ENCODE measurements around the gene NUP93. TPM values are rescaled to one million over a fixed set of nuclear protein-coding genes. Genes with fewer than 3 reads are reported as not detected.

Gene NUP93
- total and polyA plus RNA-seq, 7 donors, result 13.8 to 35.8 (median 21.4) TPM

DNA sequence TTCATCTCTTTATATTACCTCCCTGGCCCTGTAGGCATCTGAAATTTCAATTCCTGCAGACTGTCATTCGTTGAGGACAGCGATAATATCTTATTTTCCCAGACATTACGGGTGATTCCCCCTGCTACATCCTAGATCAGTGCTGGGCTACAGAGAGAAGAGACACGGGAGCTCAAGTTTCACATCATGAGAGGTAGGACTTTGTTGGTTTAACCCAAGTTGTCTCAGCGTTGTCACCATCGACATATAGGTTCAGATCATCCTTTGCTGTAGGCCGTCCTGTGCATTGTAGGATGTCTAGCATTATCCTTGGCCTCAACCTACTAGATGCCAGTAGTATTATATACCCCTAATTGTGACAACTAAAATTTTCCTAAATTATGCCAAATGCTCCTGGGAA is 28.4 kb upstream of the NUP93 start:
- no peaks in the 10 kb centered on the region for H3K27me3 ChIP-seq
- TF ChIP-seq POLR2A (IDR thresholded peaks at IDR 0.05), result no peak
- TF ChIP-seq EP300 (IDR thresholded peaks at IDR 0.05), result no peak
- TF ChIP-seq POLR2AphosphoS5 (IDR thresholded peaks at IDR 0.05), result no peak
- TF ChIP-seq, protein P1, sequence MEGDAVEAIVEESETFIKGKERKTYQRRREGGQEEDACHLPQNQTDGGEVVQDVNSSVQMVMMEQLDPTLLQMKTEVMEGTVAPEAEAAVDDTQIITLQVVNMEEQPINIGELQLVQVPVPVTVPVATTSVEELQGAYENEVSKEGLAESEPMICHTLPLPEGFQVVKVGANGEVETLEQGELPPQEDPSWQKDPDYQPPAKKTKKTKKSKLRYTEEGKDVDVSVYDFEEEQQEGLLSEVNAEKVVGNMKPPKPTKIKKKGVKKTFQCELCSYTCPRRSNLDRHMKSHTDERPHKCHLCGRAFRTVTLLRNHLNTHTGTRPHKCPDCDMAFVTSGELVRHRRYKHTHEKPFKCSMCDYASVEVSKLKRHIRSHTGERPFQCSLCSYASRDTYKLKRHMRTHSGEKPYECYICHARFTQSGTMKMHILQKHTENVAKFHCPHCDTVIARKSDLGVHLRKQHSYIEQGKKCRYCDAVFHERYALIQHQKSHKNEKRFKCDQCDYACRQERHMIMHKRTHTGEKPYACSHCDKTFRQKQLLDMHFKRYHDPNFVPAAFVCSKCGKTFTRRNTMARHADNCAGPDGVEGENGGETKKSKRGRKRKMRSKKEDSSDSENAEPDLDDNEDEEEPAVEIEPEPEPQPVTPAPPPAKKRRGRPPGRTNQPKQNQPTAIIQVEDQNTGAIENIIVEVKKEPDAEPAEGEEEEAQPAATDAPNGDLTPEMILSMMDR (IDR thresholded peaks at IDR 0.05), result no peak
- peaks cover 0 to 4% (median 0%) of the 10 kb centered on the region in 4 donors for H3K9me3 ChIP-seq
- no peaks in the 10 kb centered on the region for H3K36me3 ChIP-seq
- intact Hi-C loops (cut with DNase I), result loop anchor here (5.0 kb wide), 1 partner anchor 99 kb away; no protein-coding TSS in a partner anchor
- H3K27ac ChIP-seq, result no peak overlapping the region
- H3K4me3 ChIP-seq, result no peak overlapping the region
- 85 to 92% methylated on average over 7 of the region's 7 CpGs for WGBS, 2 donors
- H3K4me1 ChIP-seq, result peaks cover 0 to 3% (median 0%) of the 10 kb centered on the region in 4 donors
- no peak for DNase-seq

DNA sequence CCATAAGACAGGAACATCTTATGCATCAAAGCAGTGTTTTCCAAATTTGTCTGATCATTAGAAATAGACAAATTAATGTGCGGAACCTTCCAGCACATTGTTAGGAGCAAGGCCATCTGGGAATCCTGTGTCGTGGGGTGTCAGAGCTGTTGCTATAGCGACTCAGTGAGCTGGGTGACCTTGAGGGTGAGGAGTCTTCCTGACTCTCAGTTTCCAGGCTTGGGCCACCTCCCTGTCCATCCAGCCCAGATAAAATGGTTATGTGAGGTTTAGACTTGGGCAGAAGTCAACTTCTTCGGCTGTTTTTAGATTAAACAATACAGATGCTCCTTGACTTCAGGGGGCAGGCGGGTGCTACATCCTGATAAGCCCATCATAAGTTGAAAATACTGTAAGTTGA is 27.1 kb upstream of the NUP93 start:
- no peaks in the 10 kb centered on the region for H3K27me3 ChIP-seq
- 89 to 90% methylated on average over 5 of the region's 5 CpGs for WGBS, 2 donors
- TF ChIP-seq, protein P1 (IDR thresholded peaks at IDR 0.05), result no peak
- TF ChIP-seq POLR2AphosphoS5 (IDR thresholded peaks at IDR 0.05) (no peak), POLR2A (IDR thresholded peaks at IDR 0.05) (no peak), EP300 (IDR thresholded peaks at IDR 0.05) (no peak)
- intact Hi-C loops (cut with DNase I), result loop anchor here (1.0 to 5.0 kb wide), 4 partner anchors 29 to 190 kb away; no protein-coding TSS in a partner anchor
- peaks cover 0 to under 1% (median 0%) of the 10 kb centered on the region in 4 donors for H3K9me3 ChIP-seq
- no peak overlapping the region for H3K27ac ChIP-seq
- peaks cover 0 to 3% (median 0%) of the 10 kb centered on the region in 4 donors for H3K4me1 ChIP-seq
- H3K36me3 ChIP-seq, result no peaks in the 10 kb centered on the region
- no peak for DNase-seq
- no peak overlapping the region for H3K4me3 ChIP-seq

DNA sequence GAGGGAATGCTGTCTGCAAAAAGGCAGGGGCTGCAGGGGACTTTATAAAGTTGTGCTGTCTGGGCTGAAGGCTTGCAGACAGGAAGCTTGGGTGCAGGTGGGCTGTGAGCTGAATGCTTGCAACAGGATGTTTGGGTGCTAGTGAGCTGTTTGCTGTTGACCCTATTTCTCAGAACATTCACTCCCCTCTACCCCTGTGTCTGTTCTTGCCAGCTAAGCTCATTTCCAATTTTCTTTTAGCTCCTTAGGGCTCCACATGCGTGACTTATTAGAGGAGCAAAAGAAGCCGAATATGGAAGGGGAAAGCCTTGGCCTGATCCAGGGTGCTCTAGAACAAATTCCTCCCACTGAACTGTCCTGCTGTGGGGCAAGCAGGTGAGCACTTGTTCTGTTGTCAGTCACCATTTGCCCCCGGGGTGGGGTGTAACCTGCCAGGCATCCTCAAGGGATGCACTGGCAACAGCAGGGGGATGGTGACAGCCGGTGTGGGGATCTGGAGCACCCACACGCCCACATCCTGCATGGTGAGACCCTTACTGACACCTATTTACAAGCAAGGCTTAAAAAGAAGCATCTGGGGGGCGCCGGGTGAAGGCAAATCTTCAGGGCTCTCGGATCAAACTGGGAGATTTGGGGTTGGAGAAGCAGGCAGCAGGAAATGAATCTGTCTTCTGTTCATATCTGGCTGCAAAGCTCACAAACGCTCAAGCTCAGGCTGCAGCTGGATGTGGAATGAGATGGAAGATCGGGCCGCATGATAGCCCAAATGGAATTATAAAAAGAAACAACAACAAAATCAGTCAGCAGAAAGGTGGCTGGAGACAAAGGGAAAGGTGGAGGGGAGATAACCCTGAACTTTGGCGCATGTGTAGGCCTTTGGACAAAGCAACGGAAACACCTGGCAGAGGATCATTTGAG is 21.1 kb upstream of the NUP93 start:
- no peaks in the 10 kb centered on the region for H3K4me1 ChIP-seq
- no peak overlapping the region for H3K4me3 ChIP-seq
- 67 to 83% methylated on average over 13 of the region's 13 CpGs for WGBS, 2 donors
- no peaks in the 10 kb centered on the region for H3K9me3 ChIP-seq
- DNase-seq, result no peak
- TF ChIP-seq, protein P1 (IDR thresholded peaks at IDR 0.05), result no peak
- TF ChIP-seq POLR2A (IDR thresholded peaks at IDR 0.05), result no peak
- no peak for TF ChIP-seq POLR2AphosphoS5 (IDR thresholded peaks at IDR 0.05)
- no peak for TF ChIP-seq EP300 (IDR thresholded peaks at IDR 0.05)
- no peaks in the 10 kb centered on the region for H3K27me3 ChIP-seq
- H3K27ac ChIP-seq, result no peak overlapping the region
- intact Hi-C loops (cut with DNase I), result no loop called here
- H3K36me3 ChIP-seq, result no peaks in the 10 kb centered on the region

- Histone ChIP-seq H3K4me1 (no peaks in the 10 kb centered on the region), H3K27me3 (no peaks in the 10 kb centered on the region), H3K36me3 (no peaks in the 10 kb centered on the region), H3K4me3 (no peak overlapping the region), H3K9me3 (no peaks in the 10 kb centered on the region), H3K27ac (no peak overlapping the region)
- TF ChIP-seq POLR2AphosphoS5 (IDR thresholded peaks at IDR 0.05) (no peak), EP300 (IDR thresholded peaks at IDR 0.05) (no peak)
- DNase-seq, result no peak
- 71% methylated on average over 4 of the region's 4 CpGs for WGBS, 2 donors
- intact Hi-C loops (cut with DNase I), result no loop called here
These were observed 20.4 kb upstream of the NUP93 start for GRCh38 chr16:56709443-56710040.

DNA sequence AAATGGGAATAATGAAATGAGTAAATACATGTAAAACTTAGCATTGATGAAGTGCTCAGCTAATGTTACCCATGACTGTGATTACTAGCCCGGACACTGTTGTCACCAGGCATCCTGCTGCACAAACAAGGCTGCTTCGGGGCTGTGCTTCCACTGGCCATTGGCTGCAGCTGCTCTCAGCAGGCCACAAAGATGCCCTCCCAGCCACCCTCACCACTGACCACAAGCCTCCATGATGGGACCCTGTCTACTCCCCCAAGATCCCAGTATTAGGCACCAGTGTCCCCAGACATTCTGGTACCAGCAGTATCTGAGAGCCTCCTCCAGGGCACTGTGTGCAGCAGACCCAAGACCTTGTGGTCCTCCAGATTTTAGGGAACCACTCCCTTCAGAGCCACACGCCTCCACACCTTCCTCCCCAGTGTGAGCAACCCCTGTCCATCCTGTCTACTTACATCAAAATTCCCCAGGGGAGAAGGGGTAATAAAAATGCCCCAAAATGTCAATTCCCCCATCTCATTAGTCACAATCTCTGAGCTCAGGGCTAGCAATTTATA is 19.7 kb upstream of the NUP93 start:
- Histone ChIP-seq H3K4me1 (no peaks in the 10 kb centered on the region), H3K9me3 (no peaks in the 10 kb centered on the region), H3K36me3 (no peaks in the 10 kb centered on the region), H3K4me3 (no peak overlapping the region), H3K27ac (no peak overlapping the region), H3K27me3 (no peaks in the 10 kb centered on the region)
- TF ChIP-seq POLR2A (IDR thresholded peaks at IDR 0.05) (no peak), POLR2AphosphoS5 (IDR thresholded peaks at IDR 0.05) (no peak), EP300 (IDR thresholded peaks at IDR 0.05) (no peak)
- TF ChIP-seq, protein P1 (IDR thresholded peaks at IDR 0.05), result no peak
- WGBS, 2 donors, result 66 to 84% methylated on average over 3 of the region's 3 CpGs
- DNase-seq, result no peak
- intact Hi-C loops (cut with DNase I), result no loop called here
